ENCODE results near the gene CDH12. TPM values are rescaled to one million over a fixed set of nuclear protein-coding genes. Genes with fewer than 3 reads are reported as not detected.
"Not testable (repeated sequence)": the region's sequence is repeated elsewhere in the genome, so short reads cannot be mapped to it uniquely, and the experiment has no call there.

Gene CDH12
- total RNA-seq, 2 experiments from 2014 or later = not detected

GRCh38 chr5:22390888-22391287 is 462.3 kb downstream of the CDH12 start:
- H3K27ac Mint-ChIP-seq = no peak overlapping the region
- no peak overlapping the region for H3K4me3 Mint-ChIP-seq
- ChIA-PET CTCF (no interaction called here), POLR2A (no interaction called here)
- H3K36me3 Mint-ChIP-seq (ENCODE audit: low read depth) = no peaks in the 10 kb centered on the region
- H3K4me1 Mint-ChIP-seq = no peaks in the 10 kb centered on the region
- DNase-seq = no peak
- H3K27me3 Mint-ChIP-seq = no peaks in the 10 kb centered on the region
- H3K9me3 Mint-ChIP-seq = peaks cover 12% of the 10 kb centered on the region

- Mint-ChIP-seq H3K27ac (no peak overlapping the region), H3K4me1 (no peaks in the 10 kb centered on the region), H3K9me3 (peaks cover 18% of the 10 kb centered on the region), H3K36me3 (ENCODE audit: low read depth) (no peaks in the 10 kb centered on the region), H3K27me3 (no peaks in the 10 kb centered on the region), H3K4me3 (no peak overlapping the region)
- POLR2A ChIA-PET = no interaction called here
- CTCF ChIA-PET = no interaction called here
- no peak for DNase-seq
Observed at GRCh38 chr5:22372826-22373660, 480.1 kb downstream of the CDH12 start.

- no peaks in the 10 kb centered on the region for H3K36me3 Mint-ChIP-seq (ENCODE audit: low read depth)
- no peak for DNase-seq
- ChIA-PET CTCF (no interaction called here), POLR2A (no interaction called here)
- no peaks in the 10 kb centered on the region for H3K4me1 Mint-ChIP-seq
- H3K4me3 Mint-ChIP-seq = no peak overlapping the region
- no peak overlapping the region for H3K27ac Mint-ChIP-seq
- H3K9me3 Mint-ChIP-seq = peaks cover 18% of the 10 kb centered on the region
- H3K27me3 Mint-ChIP-seq = no peaks in the 10 kb centered on the region
Observed at GRCh38 chr5:22372376-22372775, 480.8 kb downstream of the CDH12 start.

GRCh38 chr5:22354956-22355355 is 498.2 kb downstream of the CDH12 start:
- H3K27me3 Mint-ChIP-seq = no peaks in the 10 kb centered on the region
- CTCF ChIA-PET = no interaction called here

GRCh38 chr5:22352493-22352892 is 500.7 kb downstream of the CDH12 start:
- H3K27ac Mint-ChIP-seq = no peak overlapping the region
- H3K27me3 Mint-ChIP-seq = no peaks in the 10 kb centered on the region
- no peak overlapping the region for H3K4me3 Mint-ChIP-seq
- H3K9me3 Mint-ChIP-seq = peaks cover 10% of the 10 kb centered on the region
- POLR2A ChIA-PET = no interaction called here
- H3K36me3 Mint-ChIP-seq (ENCODE audit: low read depth) = no peaks in the 10 kb centered on the region
- CTCF ChIA-PET = no interaction called here
- H3K4me1 Mint-ChIP-seq = no peaks in the 10 kb centered on the region
- DNase-seq = no peak

More at GRCh38 chr5:22354956-22355355, 498.2 kb downstream of the CDH12 start:
- Mint-ChIP-seq H3K27ac (no peak overlapping the region), H3K36me3 (ENCODE audit: low read depth) (no peaks in the 10 kb centered on the region), H3K4me3 (no peak overlapping the region), H3K4me1 (no peaks in the 10 kb centered on the region), H3K9me3 (peaks cover 10% of the 10 kb centered on the region)
- DNase-seq = no peak
- POLR2A ChIA-PET = no interaction called here

GRCh38 chr5:22351178-22351577 is 502.0 kb downstream of the CDH12 start:
- Mint-ChIP-seq H3K27me3 (no peaks in the 10 kb centered on the region), H3K36me3 (ENCODE audit: low read depth) (no peaks in the 10 kb centered on the region), H3K9me3 (peaks cover 10% of the 10 kb centered on the region), H3K4me1 (no peaks in the 10 kb centered on the region), H3K4me3 (no peak overlapping the region), H3K27ac (no peak overlapping the region)
- CTCF ChIA-PET = interaction anchor here (0.8 kb wide), 1 partner anchor 12 kb away, joined by 3 read pairs; no protein-coding TSS in a partner anchor
- no peak for DNase-seq
- POLR2A ChIA-PET = no interaction called here

GRCh38 chr5:22348027-22348426 is 505.1 kb downstream of the CDH12 start:
- ChIA-PET POLR2A (no interaction called here), CTCF (no interaction called here)
- Mint-ChIP-seq H3K36me3 (ENCODE audit: low read depth) (no peaks in the 10 kb centered on the region), H3K27me3 (no peaks in the 10 kb centered on the region), H3K9me3 (peaks cover 10% of the 10 kb centered on the region), H3K4me1 (no peaks in the 10 kb centered on the region), H3K27ac (no peak overlapping the region), H3K4me3 (no peak overlapping the region)
- DNase-seq = no peak

- POLR2A ChIA-PET = no interaction called here
- no peaks in the 10 kb centered on the region for H3K36me3 Mint-ChIP-seq (ENCODE audit: low read depth)
- H3K9me3 Mint-ChIP-seq = peaks cover 4% of the 10 kb centered on the region
- no peak overlapping the region for H3K4me3 Mint-ChIP-seq
- H3K27ac Mint-ChIP-seq = no peak overlapping the region
- CTCF ChIA-PET = no interaction called here
- H3K4me1 Mint-ChIP-seq = no peaks in the 10 kb centered on the region
- DNase-seq = no peak
- no peaks in the 10 kb centered on the region for H3K27me3 Mint-ChIP-seq
Observed at GRCh38 chr5:22344000-22344399, 509.1 kb downstream of the CDH12 start.

GRCh38 chr5:22341406-22341805 is 511.7 kb downstream of the CDH12 start:
- H3K9me3 Mint-ChIP-seq = peaks cover 11% of the 10 kb centered on the region
- H3K36me3 Mint-ChIP-seq (ENCODE audit: low read depth) = no peaks in the 10 kb centered on the region
- no peaks in the 10 kb centered on the region for H3K27me3 Mint-ChIP-seq
- DNase-seq = no peak
- CTCF ChIA-PET = no interaction called here
- H3K4me1 Mint-ChIP-seq = no peaks in the 10 kb centered on the region
- no peak overlapping the region for H3K4me3 Mint-ChIP-seq
- POLR2A ChIA-PET = no interaction called here
- H3K27ac Mint-ChIP-seq = no peak overlapping the region

GRCh38 chr5:22332949-22333348 is 520.2 kb downstream of the CDH12 start:
- H3K36me3 Mint-ChIP-seq (ENCODE audit: low read depth); H3K27me3 Mint-ChIP-seq: not testable (repeated sequence)

GRCh38 chr5:22329683-22330082 is 523.5 kb downstream of the CDH12 start:
- ChIA-PET POLR2A (no interaction called here), CTCF (no interaction called here)
- no peak overlapping the region for H3K4me3 Mint-ChIP-seq
- H3K4me1 Mint-ChIP-seq = no peaks in the 10 kb centered on the region
- no peaks in the 10 kb centered on the region for H3K27me3 Mint-ChIP-seq
- H3K9me3 Mint-ChIP-seq = peaks cover 19% of the 10 kb centered on the region
- H3K27ac Mint-ChIP-seq = no peak overlapping the region
- no peak for DNase-seq
- H3K36me3 Mint-ChIP-seq (ENCODE audit: low read depth) = no peaks in the 10 kb centered on the region

More at GRCh38 chr5:22332949-22333348, 520.2 kb downstream of the CDH12 start:
- CTCF ChIA-PET, H3K4me3 Mint-ChIP-seq, H3K27ac Mint-ChIP-seq, H3K4me1 Mint-ChIP-seq, DNase-seq, POLR2A ChIA-PET: not testable (repeated sequence)
- peaks cover 31% of the 10 kb centered on the region for H3K9me3 Mint-ChIP-seq

- DNase-seq = no peak
- POLR2A ChIA-PET = no interaction called here
- Mint-ChIP-seq H3K27ac (no peak overlapping the region), H3K27me3 (no peaks in the 10 kb centered on the region), H3K4me1 (no peaks in the 10 kb centered on the region), H3K9me3 (peaks cover 11% of the 10 kb centered on the region), H3K4me3 (no peak overlapping the region), H3K36me3 (ENCODE audit: low read depth) (no peaks in the 10 kb centered on the region)
- CTCF ChIA-PET = no interaction called here
Observed at GRCh38 chr5:22319798-22320197, 533.3 kb downstream of the CDH12 start.

GRCh38 chr5:22316294-22316693 is 536.9 kb downstream of the CDH12 start:
- ChIA-PET CTCF (no interaction called here), POLR2A (no interaction called here)
- H3K27me3 Mint-ChIP-seq = no peaks in the 10 kb centered on the region
- H3K4me1 Mint-ChIP-seq = no peaks in the 10 kb centered on the region
- DNase-seq = no peak
- H3K36me3 Mint-ChIP-seq (ENCODE audit: low read depth) = no peaks in the 10 kb centered on the region
- no peak overlapping the region for H3K4me3 Mint-ChIP-seq
- peaks cover 18% of the 10 kb centered on the region for H3K9me3 Mint-ChIP-seq
- H3K27ac Mint-ChIP-seq = no peak overlapping the region

- H3K4me3 Mint-ChIP-seq; H3K27ac Mint-ChIP-seq; POLR2A ChIA-PET; H3K36me3 Mint-ChIP-seq (ENCODE audit: low read depth); H3K27me3 Mint-ChIP-seq; H3K4me1 Mint-ChIP-seq; DNase-seq; CTCF ChIA-PET: not testable (repeated sequence)
- H3K9me3 Mint-ChIP-seq = peaks cover 17% of the 10 kb centered on the region
Observed at GRCh38 chr5:22315052-22315451, 538.1 kb downstream of the CDH12 start.

Measured in activated CD4-positive, alpha-beta memory T cell treated with anti-CD3 and anti-CD28 coated beads, Interleukin-2, amount 10 ng/mL, durations not matched to agents 7 days and 5 days (primary cell).